NB4 (cell line): Measurements from ENCODE around the gene SH3BGRL3.

Experiments
- DNase-seq: peaks from one replicate; pipeline ENCODE4 v3.0.0; 2010; ENCODE audit warnings: low read depth
- H3K4me3 ChIP-seq: one replicate; pipeline ENCODE4 v1.5.1; 2011; ENCODE audit warnings: mild to moderate bottlenecking, low read depth, low read length, moderate library complexity
- CTCF ChIP-seq: IDR thresholded peaks from one replicate; pipeline ENCODE4 v1.5.1; 2012; ENCODE audit warnings: low read depth, low read length
- MAX ChIP-seq: IDR thresholded peaks from 2 replicates; pipeline ENCODE4 v1.6.1; 2011; ENCODE audit warnings: low read depth, low read length
- MYC ChIP-seq: IDR thresholded peaks from 2 replicates; pipeline ENCODE4 v1.6.1; 2011; ENCODE audit warnings: low read depth, low read length
- POLR2A ChIP-seq: IDR thresholded peaks from 2 replicates; pipeline ENCODE4 v1.6.1; 2011; ENCODE audit warnings: mild to moderate bottlenecking; ENCODE audit not compliant: insufficient read length; ENCODE audit errors: extremely low read depth

SH3BGRL3 gene

GRCh38 chr1:26280333-26281042, 602 bp downstream of the SH3BGRL3 start:
- TF ChIP-seq POLR2A, result no peak
- TF ChIP-seq MAX, result no peak
- TF ChIP-seq MYC, result no peak
- no peak for TF ChIP-seq CTCF
- H3K4me3 ChIP-seq, result peak overlapping the region; percentile 60
- peak; percentile 90 for DNase-seq

GRCh38 chr1:26281091-26281958, 1.4 kb downstream of the SH3BGRL3 start:
- DNase-seq, result no peak
- H3K4me3 ChIP-seq, result peak overlapping the region; percentile 42
- TF ChIP-seq CTCF, result no peak
- no peak for TF ChIP-seq MYC
- no peak for TF ChIP-seq MAX
- no peak for TF ChIP-seq POLR2A

GRCh38 chr1:26281971-26282370, 2.1 kb downstream of the SH3BGRL3 start:
- peak overlapping the region; percentile 34 for H3K4me3 ChIP-seq
- TF ChIP-seq MAX, result no peak
- no peak for TF ChIP-seq POLR2A
- TF ChIP-seq MYC, result no peak
- TF ChIP-seq CTCF, result no peak
- DNase-seq, result peak; percentile 80

GRCh38 chr1:26282401-26282918, 2.6 kb downstream of the SH3BGRL3 start:
- no peak overlapping the region for H3K4me3 ChIP-seq

More at GRCh38 chr1:26282401-26282918, 2.6 kb downstream of the SH3BGRL3 start:
- no peak for TF ChIP-seq CTCF
- TF ChIP-seq MYC, result no peak
- no peak for TF ChIP-seq POLR2A
- TF ChIP-seq MAX, result no peak
- no peak for DNase-seq
